Pancreas (tissue), 10 donors: Measurements from ENCODE around the gene GPC6. TPM values are rescaled to one million over a fixed set of nuclear protein-coding genes. Genes with fewer than 3 reads are reported as not detected.

Experiments
- ATAC-seq, 4 donors: fragments of 200-7000 bp; cut with Tn5 transposase; one replicate each; pipeline versions ENCODE4 v1.8.0 to v1.9.1; 2020; ENCODE audit warnings: mild to moderate bottlenecking in 4 of 4, moderate library complexity in 4 of 4
- DNase-seq, 6 donors: peaks; one replicate each; pipeline ENCODE4 v3.0.0-alpha.2; 2020
- FAIRE-seq: peaks from 2 replicates; lab custom pipeline; 2012; peaks lifted over from hg19 to GRCh38; lab: Jason Lieb, UNC
- H3K27ac ChIP-seq, 4 donors: fragments of 200-600 bp; sonication (generic); 1 replicate in 3 of 4; 2 replicates in 1 of 4; pipeline versions ENCODE4 v1.5.0 to v1.8.0; 2020
- H3K27me3 ChIP-seq, 4 donors: fragments of 200-600 bp; one replicate each; pipeline ENCODE4 v1.8.0; 2021
- H3K36me3 ChIP-seq, 3 donors: fragments of 200-600 bp; sonication (generic) in 1 of 3; one replicate each; pipeline versions ENCODE4 v1.5.0 to v1.8.0; 2020 to 2021
- H3K4me1 ChIP-seq, 3 donors: fragments of 200-600 bp; one replicate each; pipeline ENCODE4 v1.8.0; 2021
- H3K4me3 ChIP-seq, 4 donors: fragments of 200-600 bp; sonication (generic) in 2 of 4; one replicate each; pipeline versions ENCODE4 v1.5.0 to v1.8.0; 2020 to 2021
- H3K9me3 ChIP-seq, 4 donors: fragments of 200-600 bp; one replicate each; pipeline ENCODE4 v1.8.0; 2021
- WGBS, 2 donors: extraction: QIAGEN DNeasy Blood & Tissue Kit; methylation state at CpG; one replicate each; pipeline ENCODE4 v1.1.7; 2013; 5-methylcytosine and 5-hydroxymethylcytosine counted together
- intact Hi-C, 3 donors: fragments of 100-400 bp; cut with DNase I; formaldehyde crosslinking; loops; one replicate each; pipeline versions ENCODE4 v1.11.1 to v1.14.2; 2022
- polyA plus RNA-seq, 2 donors: library from polyadenylated mRNA; stranded (reverse); fragments of 200-250 nt; gene quantifications; one replicate each; pipeline ENCODE4 v1.2.3, GENCODE V29; 2013
- total RNA-seq, 6 donors: library from RNA; stranded (reverse); fragmentation: NEBNext Ultra II Directional in 4 of 6; extraction: Animal tissue kit (Norgen Biotek cat#: 25700) in 4 of 6; gene quantifications; one replicate each; pipeline versions ENCODE4 v1.2.1 to v1.2.4, GENCODE V29; 2021 to 2023
- TF ChIP-seq, protein P1 (sequence below), 4 donors: fragments of 200-600 bp; sonication (generic) in 3 of 4; IDR thresholded peaks; one replicate each; pipeline versions ENCODE4 v1.5.0 to v1.8.0; 2021; ENCODE audit warnings: antibody characterized with exemption in 4 of 4
- donor health status: healthy with polysubstance abuse.
- donor health status: DM: no; HTN: no; CAD: no; lungs with moderate emphysema.
- donor health status: DM: no; HTN: no; CAD: no.
- donor health status: control.
- donor health status: control.
- donor health status: Bipolar disorder and iron deficiency.
- donor health status: DM: yes; HTN: yes; CAD: no.
- donor health status: DM: no; HTN: no; CAD: no.
- donor health status: DM: no; HTN: no; CAD: no.
- donor health status: DM: yes; HTN: yes; CAD: no.

The GPC6 gene
- total and polyA plus RNA-seq, 8 donors = 0.23 to 3.3 (median 1.2) TPM

DNA sequence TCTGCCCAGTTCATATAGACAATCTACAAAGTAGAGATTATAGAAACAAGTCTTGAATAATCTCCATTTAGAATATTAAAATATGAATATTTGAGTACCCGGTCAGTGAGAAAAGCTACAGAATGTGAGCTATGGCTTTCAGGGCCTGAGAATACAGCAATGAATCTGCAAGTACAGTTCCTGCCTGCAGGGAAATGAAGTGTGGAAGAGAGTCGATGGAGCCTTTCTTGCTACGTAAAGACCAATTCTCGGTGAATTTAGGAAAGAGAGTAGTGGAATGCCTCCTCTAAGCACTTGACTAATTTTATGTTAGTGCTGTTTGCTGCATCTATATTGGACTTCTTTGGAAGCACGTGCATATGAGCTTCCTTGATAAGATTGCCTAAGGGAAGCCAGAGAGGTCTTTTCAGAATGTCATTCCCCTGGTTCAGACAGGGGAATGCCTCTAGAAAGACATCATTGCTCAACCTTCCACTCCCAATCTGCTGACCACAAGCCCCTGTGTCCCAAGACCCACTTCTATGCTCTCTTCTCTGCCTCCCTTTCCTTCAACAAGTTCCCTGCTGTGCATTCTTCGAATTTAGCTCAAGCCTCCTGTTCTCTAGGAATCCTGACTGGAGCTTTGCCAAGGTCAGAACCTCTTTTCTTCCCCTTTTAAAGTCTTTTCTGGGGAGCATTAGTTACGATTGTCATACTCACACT is 41.9 kb downstream of the GPC6 start:
- Histone ChIP-seq H3K27me3 (no peaks in the 10 kb centered on the region), H3K36me3 (no peaks in the 10 kb centered on the region), H3K9me3 (no peaks in the 10 kb centered on the region), H3K27ac (no peak overlapping the region), H3K4me1 (no peaks in the 10 kb centered on the region), H3K4me3 (no peak overlapping the region)
- TF ChIP-seq, protein P1, sequence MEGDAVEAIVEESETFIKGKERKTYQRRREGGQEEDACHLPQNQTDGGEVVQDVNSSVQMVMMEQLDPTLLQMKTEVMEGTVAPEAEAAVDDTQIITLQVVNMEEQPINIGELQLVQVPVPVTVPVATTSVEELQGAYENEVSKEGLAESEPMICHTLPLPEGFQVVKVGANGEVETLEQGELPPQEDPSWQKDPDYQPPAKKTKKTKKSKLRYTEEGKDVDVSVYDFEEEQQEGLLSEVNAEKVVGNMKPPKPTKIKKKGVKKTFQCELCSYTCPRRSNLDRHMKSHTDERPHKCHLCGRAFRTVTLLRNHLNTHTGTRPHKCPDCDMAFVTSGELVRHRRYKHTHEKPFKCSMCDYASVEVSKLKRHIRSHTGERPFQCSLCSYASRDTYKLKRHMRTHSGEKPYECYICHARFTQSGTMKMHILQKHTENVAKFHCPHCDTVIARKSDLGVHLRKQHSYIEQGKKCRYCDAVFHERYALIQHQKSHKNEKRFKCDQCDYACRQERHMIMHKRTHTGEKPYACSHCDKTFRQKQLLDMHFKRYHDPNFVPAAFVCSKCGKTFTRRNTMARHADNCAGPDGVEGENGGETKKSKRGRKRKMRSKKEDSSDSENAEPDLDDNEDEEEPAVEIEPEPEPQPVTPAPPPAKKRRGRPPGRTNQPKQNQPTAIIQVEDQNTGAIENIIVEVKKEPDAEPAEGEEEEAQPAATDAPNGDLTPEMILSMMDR (IDR thresholded peaks at IDR 0.05) = no peak
- intact Hi-C loops = no loop called here
- 85% methylated on average over 7 of the region's 7 CpGs for WGBS, 2 donors
- no peak for DNase-seq
- ATAC-seq = no peak
- FAIRE-seq = no peak

DNA sequence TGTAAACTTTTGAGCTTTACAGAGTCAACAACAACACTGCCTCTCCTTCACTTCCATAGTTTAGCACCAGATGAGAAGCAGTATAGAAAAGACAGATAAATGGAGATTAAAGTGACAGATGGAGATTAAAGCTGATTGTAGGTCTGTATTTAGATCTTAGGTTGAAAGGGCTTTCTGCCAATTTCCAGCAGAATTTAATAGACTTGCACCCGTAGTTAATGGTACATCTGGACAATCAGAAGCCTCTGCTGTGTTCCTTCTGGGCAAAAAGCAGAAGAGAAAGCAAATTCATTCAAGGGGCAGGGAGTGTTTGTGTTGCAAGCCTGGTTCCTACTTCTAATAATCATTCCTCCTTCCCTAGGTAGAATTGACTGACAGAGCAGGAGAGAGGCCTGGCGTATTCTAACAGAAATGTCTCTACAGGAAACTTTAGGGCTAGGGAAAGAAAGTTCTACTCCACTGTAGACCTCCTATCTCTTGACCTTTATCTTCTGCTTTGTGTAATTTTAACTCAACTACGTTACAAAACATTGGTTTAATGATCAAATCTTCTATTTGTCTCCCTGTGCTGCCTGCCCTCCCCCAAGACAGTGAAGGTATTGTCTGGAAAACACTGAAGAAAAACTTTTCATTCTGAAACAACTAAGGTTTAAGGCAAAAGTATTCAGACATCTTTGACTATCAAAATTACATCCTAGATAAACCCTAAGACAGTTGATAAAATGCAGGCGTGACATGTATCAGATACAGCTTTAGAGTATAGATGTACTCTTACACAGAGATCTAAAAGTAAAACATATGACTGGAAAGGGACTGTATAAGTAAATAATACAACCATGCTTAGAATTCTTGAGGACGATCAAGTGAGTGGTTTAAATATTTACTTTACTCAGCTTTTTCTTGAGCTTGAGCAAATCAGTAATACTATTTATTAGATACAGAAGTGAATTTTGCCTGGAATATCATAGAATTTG is 44.4 kb downstream of the GPC6 start:
- TF ChIP-seq, protein P1 (IDR thresholded peaks at IDR 0.05) = no peak
- ATAC-seq (peak in 1 of 4 donors; percentile 26), DNase-seq (no peak), FAIRE-seq (no peak)
- Histone ChIP-seq H3K9me3 (no peaks in the 10 kb centered on the region), H3K4me1 (no peaks in the 10 kb centered on the region), H3K4me3 (no peak overlapping the region), H3K36me3 (no peaks in the 10 kb centered on the region), H3K27ac (no peak overlapping the region), H3K27me3 (no peaks in the 10 kb centered on the region)
- intact Hi-C loops = no loop called here
- WGBS, 2 donors = 23 to 24% methylated on average over 5 of the region's 5 CpGs

DNA sequence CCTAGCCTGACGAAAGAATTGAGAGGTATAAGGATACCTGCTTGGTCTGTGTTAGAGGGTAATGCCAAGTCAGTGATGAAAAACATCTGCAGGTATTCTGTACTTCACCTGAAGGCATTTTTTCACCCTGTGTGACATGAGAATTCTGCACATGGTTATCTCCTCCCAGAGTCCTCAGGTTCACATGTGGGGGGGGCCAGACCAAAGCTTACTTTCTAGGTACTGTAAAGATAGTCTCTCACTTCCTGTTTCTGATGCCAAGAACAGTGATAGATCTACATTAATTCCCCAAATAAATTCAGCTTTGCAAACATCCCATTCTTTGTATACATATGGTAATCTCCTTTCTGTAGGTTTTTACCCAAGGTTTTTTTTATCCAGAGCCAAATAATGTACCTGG is 53.4 kb downstream of the GPC6 start:
- Histone ChIP-seq H3K4me1 (no peaks in the 10 kb centered on the region), H3K27ac (no peak overlapping the region), H3K9me3 (no peaks in the 10 kb centered on the region), H3K4me3 (no peak overlapping the region), H3K27me3 (no peaks in the 10 kb centered on the region), H3K36me3 (no peaks in the 10 kb centered on the region)
- intact Hi-C loops = no loop called here
- 36 to 45% methylated on average over 1 of the region's 1 CpG for WGBS, 2 donors
- peak in 4 of 6 donors; percentile 23 to 74 (median 60) for DNase-seq
- TF ChIP-seq, protein P1 (IDR thresholded peaks at IDR 0.05) = no peak
- ATAC-seq = peak; percentile 89 to 99 (median 94)
- FAIRE-seq = no peak

DNA sequence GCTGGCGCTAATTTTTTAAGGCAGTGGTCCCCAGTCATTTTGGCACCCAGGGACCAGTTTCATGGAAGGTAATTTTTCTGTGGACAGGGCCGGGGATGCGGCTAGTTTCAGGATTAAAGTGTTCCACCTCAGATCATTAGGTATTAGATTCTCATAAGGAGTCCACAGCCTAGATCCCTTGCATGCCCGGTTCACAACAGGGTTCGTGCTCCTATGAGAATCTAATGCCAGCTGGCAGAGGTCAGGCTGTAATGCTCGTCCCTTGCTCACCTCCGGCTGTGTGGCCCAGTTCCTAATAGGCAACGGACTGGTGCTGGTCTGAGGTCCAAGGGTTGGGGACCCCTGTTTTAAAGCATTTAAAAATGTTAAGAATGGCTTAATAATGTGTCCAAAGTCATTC is 54.1 kb downstream of the GPC6 start:
- ATAC-seq (no peak), DNase-seq (no peak), FAIRE-seq (no peak)
- Histone ChIP-seq H3K4me1 (no peaks in the 10 kb centered on the region), H3K36me3 (no peaks in the 10 kb centered on the region), H3K27me3 (no peaks in the 10 kb centered on the region), H3K27ac (no peak overlapping the region), H3K4me3 (no peak overlapping the region), H3K9me3 (no peaks in the 10 kb centered on the region)
- WGBS, 2 donors = 83 to 86% methylated on average over 8 of the region's 8 CpGs
- intact Hi-C loops = no loop called here
- TF ChIP-seq, protein P1 (IDR thresholded peaks at IDR 0.05) = no peak
